Ovary (tissue), 3 donors: ENCODE measurements around the gene SERPINA9.

Experiments used
- CTCF ChIP-seq, 3 donors: fragments of 450-650 bp in 2 of 3; fragments of 200-600 bp in 1 of 3; IDR thresholded peaks; one replicate each; pipeline versions ENCODE4 v1.5.1 to v1.8.0; 2016 to 2022; ENCODE audit warnings: antibody characterized with exemption in 3 of 3, mild to moderate bottlenecking in 1 of 3
- EP300 ChIP-seq: sonication (generic); formaldehyde crosslinking; IDR thresholded peaks from one replicate; pipeline ENCODE4 v1.6.1; 2017; ENCODE audit warnings: antibody characterized with exemption
- donor health status: DM: no; HTN: no; CAD: no.

- no peak for TF ChIP-seq CTCF (IDR thresholded peaks at IDR 0.05)
- no peak for TF ChIP-seq EP300
Measured at GRCh38 chr14:94498215-94498614, 22.2 kb upstream of the SERPINA9 start.
